ENCODE data around the gene CEPT1.
"Not testable (repeated sequence)": the region's sequence is repeated elsewhere in the genome, so short reads cannot be mapped to it uniquely, and the experiment has no call there.

The CEPT1 gene

GRCh38 chr1:111213412-111213811 is 73.4 kb downstream of the CEPT1 start:
- no peak for DNase-seq

GRCh38 chr1:111214074-111214801 is 74.2 kb downstream of the CEPT1 start:
- DNase-seq, result no peak

- DNase-seq, result peak; percentile 77
Measured at GRCh38 chr1:111214884-111215283, 74.9 kb downstream of the CEPT1 start.

GRCh38 chr1:111215285-111215684 is 75.3 kb downstream of the CEPT1 start:
- DNase-seq, result not testable (repeated sequence)

- no peak for DNase-seq
Measured at GRCh38 chr1:111216751-111217150, 76.7 kb downstream of the CEPT1 start.

- DNase-seq, result no peak
Measured at GRCh38 chr1:111217183-111217910, 77.3 kb downstream of the CEPT1 start.

GRCh38 chr1:111218701-111219556 is 78.9 kb downstream of the CEPT1 start:
- no peak for DNase-seq

GRCh38 chr1:111219557-111220286 is 79.7 kb downstream of the CEPT1 start:
- peak in 1 of 2 donors; percentile 33 for DNase-seq

GRCh38 chr1:111220302-111220890 is 80.4 kb downstream of the CEPT1 start:
- DNase-seq, result no peak

GRCh38 chr1:111221276-111221632 is 81.2 kb downstream of the CEPT1 start:
- DNase-seq, result no peak

- peak; percentile 39 to 73 for DNase-seq
Measured at GRCh38 chr1:111221633-111222291, 81.7 kb downstream of the CEPT1 start.

- peak; percentile 70 to 81 for DNase-seq
Measured at GRCh38 chr1:111222308-111223125, 82.5 kb downstream of the CEPT1 start.

- no peak for DNase-seq
Measured at GRCh38 chr1:111223126-111223685, 83.2 kb downstream of the CEPT1 start.

GRCh38 chr1:111225091-111225490 is 85.1 kb downstream of the CEPT1 start:
- DNase-seq, result no peak

GRCh38 chr1:111225717-111226400 is 85.8 kb downstream of the CEPT1 start:
- peak in 1 of 2 donors; percentile 52 for DNase-seq

- peak in 1 of 2 donors; percentile 23 for DNase-seq
Measured at GRCh38 chr1:111227434-111227833, 87.4 kb downstream of the CEPT1 start, which contains the start of gene CHI3L2. Gene CHI3L2, plus strand, starts transcription at chr1:111227713. Its CDS starts 17 bp downstream, at chr1:111227730.

- no peak for DNase-seq
Measured at GRCh38 chr1:111227851-111228747, 88.1 kb downstream of the CEPT1 start.

- DNase-seq, result no peak
Measured at GRCh38 chr1:111228748-111229126, 88.7 kb downstream of the CEPT1 start.

- no peak for DNase-seq
Measured at GRCh38 chr1:111232134-111232533, 92.1 kb downstream of the CEPT1 start.

Measured in CD4-positive, alpha-beta T cell treated with Interferon alpha-2 for 1 hour (primary cell).